Fibroblast of skin of left quadriceps (primary cell): ENCODE measurements around the gene HSD3B7.
"Not testable (repeated sequence)": the region's sequence is repeated elsewhere in the genome, so short reads cannot be mapped to it uniquely, and the experiment has no call there.

Experiments
- DNase-seq, 2 experiments: peaks; one replicate each; pipeline ENCODE4 v3.0.0-alpha.2; 2013; ENCODE audit warnings: low read depth in 2 of 2

Gene HSD3B7

GRCh38 chr16:30984669-30985400 is at the start of gene HSD3B7:
TSS of gene HSD3B7 (plus strand) at chr16:30985207. CDS start at chr16:30985659, 452 bp downstream.
- DNase-seq: peak; percentile 49 to 56

GRCh38 chr16:30937692-30938091 is 47.3 kb upstream of the HSD3B7 start:
- DNase-seq: no peak

GRCh38 chr16:30939571-30939970 is 45.4 kb upstream of the HSD3B7 start:
- DNase-seq: not testable (repeated sequence)

GRCh38 chr16:30941600-30942425 is 43.2 kb upstream of the HSD3B7 start:
- no peak for DNase-seq

GRCh38 chr16:30942426-30942806 is 42.6 kb upstream of the HSD3B7 start:
- DNase-seq: no peak

- DNase-seq: no peak
These were observed 40.7 kb upstream of the HSD3B7 start for GRCh38 chr16:30944352-30944751.

- no peak for DNase-seq
These were observed 38.1 kb upstream of the HSD3B7 start for GRCh38 chr16:30946671-30947540.

- DNase-seq: no peak
These were observed 37.5 kb upstream of the HSD3B7 start for GRCh38 chr16:30947541-30947858.

- DNase-seq: peak; percentile 95 to 96
These were observed 36.9 kb upstream of the HSD3B7 start for GRCh38 chr16:30947859-30948666.

- no peak for DNase-seq
These were observed 36.0 kb upstream of the HSD3B7 start, which contains the start of gene ORAI3 for GRCh38 chr16:30948667-30949649. TSS of gene ORAI3 (plus strand) at chr16:30949068. CDS start at chr16:30949290, 222 bp downstream.

- no peak for DNase-seq
These were observed 35.1 kb upstream of the HSD3B7 start for GRCh38 chr16:30949650-30950515.

- DNase-seq: no peak
These were observed 34.4 kb upstream of the HSD3B7 start for GRCh38 chr16:30950516-30951065.

- DNase-seq: no peak
These were observed 33.8 kb upstream of the HSD3B7 start for GRCh38 chr16:30951193-30951592.

GRCh38 chr16:30951750-30952149 is 33.3 kb upstream of the HSD3B7 start:
- no peak for DNase-seq

- DNase-seq: no peak
These were observed 31.9 kb upstream of the HSD3B7 start for GRCh38 chr16:30953111-30953510.

- DNase-seq: peak; percentile 39 to 40
These were observed 31.4 kb upstream of the HSD3B7 start for GRCh38 chr16:30953511-30954124.

- DNase-seq: no peak
These were observed 30.0 kb upstream of the HSD3B7 start for GRCh38 chr16:30954993-30955392.
